ENCODE data around the gene ZNF184. TPM values are rescaled to one million over a fixed set of nuclear protein-coding genes. Genes with fewer than 3 reads are reported as not detected.

The ZNF184 gene
- total and polyA plus RNA-seq, 9 of the 15 experiments (the other 6 are each of a cell fraction or from before 2014, with no cell fraction given): 7.6 to 22.2 (median 12.8) TPM

- peak; percentile 85 for TF ChIP-seq NFRKB (IDR thresholded peaks at IDR 0.05; ENCODE audit: low read depth)
- no peak for TF ChIP-seq ZNF280B (CRISPR knock-in tag; IDR thresholded peaks at IDR 0.05)
- no peak for TF ChIP-seq MAFK (IDR thresholded peaks at IDR 0.05; ENCODE audit: low read length)
- no peak for TF ChIP-seq THRB (CRISPR knock-in tag; conservative IDR thresholded peaks at IDR 0.05)
- peak; percentile 80 for TF ChIP-seq HMBOX1 (IDR thresholded peaks at IDR 0.05)
- no peak for TF ChIP-seq KHSRP (IDR thresholded peaks at IDR 0.05)
- TF ChIP-seq CUX1 (CRISPR knock-in tag; IDR thresholded peaks at IDR 0.05): no peak
- TF ChIP-seq MTF1 (CRISPR knock-in tag; IDR thresholded peaks at IDR 0.05; ENCODE audit: borderline replicate concordance): no peak
- TF ChIP-seq ZFX (CRISPR knock-in tag; IDR thresholded peaks at IDR 0.05): peak; percentile 71
- peak; percentile 46 to 97; a peak in 3 of 4 replicates for TF ChIP-seq HDAC1 (IDR thresholded peaks at IDR 0.05)
- TF ChIP-seq ZNF134 (CRISPR knock-in tag; conservative IDR thresholded peaks at IDR 0.05): no peak
- no peak for TF ChIP-seq SIRT6 (IDR thresholded peaks at IDR 0.05; ENCODE audit: low read depth, low read length)
- TF ChIP-seq L3MBTL2 (IDR thresholded peaks at IDR 0.05): peak; percentile 86
- TF ChIP-seq SMARCA5 (IDR thresholded peaks at IDR 0.05): peak; percentile 74; the same call in 1 of the 2 replicates
- no peak for TF ChIP-seq IFI16 (CRISPR knock-in tag; IDR thresholded peaks at IDR 0.05)
- TF ChIP-seq SPI1 (IDR thresholded peaks at IDR 0.05; ENCODE audit: borderline replicate concordance, low read depth, low read length): no peak
- TF ChIP-seq ZNF398 (CRISPR knock-in tag; IDR thresholded peaks at IDR 0.05): no peak
Observed at GRCh38 chr6:27518881-27519795, 46.2 kb upstream of the ZNF184 start (continued).

All from K562 (cell line).